B cell (primary cell): ENCODE measurements around the gene ELL. TPM values are rescaled to one million over a fixed set of nuclear protein-coding genes. Genes with fewer than 3 reads are reported as not detected.
A peak's percentile ranks its signal among the peaks of the same experiment; 100 is the strongest.

Experiments used
- ATAC-seq: fragments of 200-7000 bp; cut with Tn5 transposase; one replicate; pipeline ENCODE4 v1.10.0; 2021; ENCODE audit warnings: low read depth, mild to moderate bottlenecking, moderate number of reproducible peaks, moderate library complexity
- CTCF ChIA-PET: fragments of 350-600 bp; sonication (Branson Sonifier 250); formaldehyde crosslinking; loops from one replicate; lab custom pipeline; 2021; ENCODE audit warnings: antibody characterized with exemption, inconsistent platforms; lab: Charles Lee
- POLR2A ChIA-PET: fragments of 350-600 bp; sonication (Branson Sonifier 250); formaldehyde crosslinking; loops from one replicate; lab custom pipeline; 2021; ENCODE audit warnings: antibody characterized with exemption; lab: Charles Lee
- DNase-seq: peaks from one replicate; pipeline ENCODE4 v3.0.0; 2013
- H2AFZ ChIP-seq: 2 replicates; pipeline ENCODE4 v1.6.1; 2012; ENCODE audit warnings: mild to moderate bottlenecking, low read depth, low read length; ENCODE audit not compliant: insufficient read depth, poor library complexity, severe bottlenecking
- H3K27ac ChIP-seq, 2 donors: 1 replicate in 1 of 2; 2 replicates in 1 of 2; pipeline ENCODE4 v1.5.1; 2012 to 2013; ENCODE audit warnings: low read length in 2 of 2, mild to moderate bottlenecking in 2 of 2, moderate library complexity in 1 of 2
- H3K27me3 ChIP-seq, 4 experiments: fragments of 200-600 bp in 1 of 4; sonication (generic) in 1 of 4; replicated peaks in 1 of 4; 1 replicate in 2 of 4; 2 replicates in 2 of 4; pipeline versions ENCODE4 v1.6.1 to v1.7.0; 2013 to 2016; ENCODE audit warnings: low read length in 3 of 4, mild to moderate bottlenecking in 2 of 4, mixed read lengths in 1 of 4, moderate library complexity in 1 of 4; ENCODE audit not compliant: insufficient read depth in 4 of 4, control insufficient read depth in 3 of 4; ENCODE audit errors: control extremely low read depth in 1 of 4
- H3K36me3 ChIP-seq, 2 experiments: replicated peaks in 1 of 2; 1 replicate in 1 of 2; 2 replicates in 1 of 2; pipeline versions ENCODE4 v1.6.1 to v1.7.1; 2013; ENCODE audit warnings: low read length in 1 of 2; ENCODE audit not compliant: insufficient read depth in 2 of 2, control insufficient read depth in 1 of 2; ENCODE audit errors: control extremely low read depth in 1 of 2, extremely low read depth in 1 of 2
- H3K4me1 ChIP-seq, 2 donors: fragments of 200-600 bp in 1 of 2; sonication (generic) in 1 of 2; 1 replicate in 1 of 2; 2 replicates in 1 of 2; pipeline versions ENCODE4 v1.5.1 to v1.6.1; 2013 to 2017; ENCODE audit warnings: low read length in 2 of 2; ENCODE audit not compliant: control insufficient read depth in 2 of 2, insufficient read depth in 2 of 2
- H3K4me2 ChIP-seq: replicated peaks from 2 replicates; pipeline ENCODE3; 2012; ENCODE audit warnings: mild to moderate bottlenecking, low read depth, low read length; ENCODE audit not compliant: poor library complexity, severe bottlenecking
- H3K4me3 ChIP-seq, 5 experiments: fragments of 200-600 bp in 1 of 5; sonication (generic) in 1 of 5; 1 replicate in 3 of 5; 2 replicates in 2 of 5; pipeline versions ENCODE4 v1.5.1 to v1.7.0; 2011 to 2016; ENCODE audit warnings: low read length in 4 of 5, mild to moderate bottlenecking in 4 of 5, low read depth in 2 of 5, control low read depth in 1 of 5, moderate library complexity in 1 of 5; ENCODE audit not compliant: insufficient read depth in 1 of 5; ENCODE audit errors: control extremely low read depth in 1 of 5, extremely low read depth in 1 of 5
- H3K79me2 ChIP-seq: fragments of 200-600 bp; sonication (generic); one replicate; pipeline ENCODE4 v1.6.0; 2016; ENCODE audit warnings: low read length; ENCODE audit not compliant: control insufficient read depth, insufficient read depth
- H3K9ac ChIP-seq: fragments of 200-600 bp; sonication (generic); 2 replicates; pipeline ENCODE4 v1.6.1; 2017; ENCODE audit warnings: mild to moderate bottlenecking, low read length, moderate library complexity
- H3K9me3 ChIP-seq, 3 donors: one replicate each; pipeline versions ENCODE4 v1.6.1 to v1.7.1; 2013; ENCODE audit warnings: low read length in 2 of 3; ENCODE audit not compliant: control insufficient read depth in 2 of 3, insufficient read depth in 1 of 3; ENCODE audit errors: control extremely low read depth in 1 of 3
- H4K20me1 ChIP-seq: 2 replicates; pipeline ENCODE4 v1.6.0; 2012; ENCODE audit warnings: mild to moderate bottlenecking, low read length; ENCODE audit not compliant: insufficient read depth, control insufficient read depth, poor library complexity, severe bottlenecking
- H3K27ac Mint-ChIP-seq: one replicate; pipeline ENCODE4 v1.8.0; 2021; ENCODE audit warnings: mixed read lengths
- H3K27me3 Mint-ChIP-seq: one replicate; pipeline ENCODE4 v1.8.0; 2021; ENCODE audit warnings: mixed read lengths
- H3K4me1 Mint-ChIP-seq: one replicate; pipeline ENCODE4 v1.8.0; 2021; ENCODE audit warnings: mixed read lengths
- H3K4me3 Mint-ChIP-seq: one replicate; pipeline ENCODE4 v1.8.0; 2021; ENCODE audit warnings: mixed read lengths
- H3K9me3 Mint-ChIP-seq: one replicate; pipeline ENCODE4 v1.8.0; 2022; ENCODE audit warnings: mixed read lengths; ENCODE audit not compliant: insufficient read depth
- CTCF ChIP-seq: fragments of 200-600 bp; IDR thresholded peaks from one replicate; pipeline ENCODE4 v1.8.0; 2022; ENCODE audit warnings: antibody characterized with exemption, mild to moderate bottlenecking
- EZH2 ChIP-seq: IDR thresholded peaks from 2 replicates; pipeline ENCODE4 v1.6.1; 2012; ENCODE audit warnings: borderline replicate concordance, low read depth, mild to moderate bottlenecking, moderate library complexity, low read length; ENCODE audit not compliant: insufficient read depth, poor library complexity, severe bottlenecking
- WGBS: methylation state at CpG from one replicate; pipeline ENCODE4 v1.1.5; 2013; ENCODE audit warnings: missing lambda C conversion rate; ENCODE audit not compliant: insufficient coverage; 5-methylcytosine and 5-hydroxymethylcytosine counted together
- intact Hi-C: fragments of 100-400 bp; cut with micrococcal nuclease; formaldehyde crosslinking; loops from one replicate; pipeline ENCODE4 v1.10.0; 2022
- polyA plus RNA-seq: library from polyadenylated mRNA; depleted of rRNA; stranded (reverse); fragments of >200 nt; gene quantifications from 2 replicates; pipeline ENCODE4 v1.2.3, GENCODE V29; 2012
- total RNA-seq, 2 donors: library from RNA; stranded (reverse); fragments of 120-200 nt in 1 of 2; gene quantifications; 1 replicate in 1 of 2; 2 replicates in 1 of 2; pipeline versions ENCODE4 v1.2.3 to v1.2.4, GENCODE V29; 2013 to 2022

ELL gene
- total and polyA plus RNA-seq, 2 donors (not counting 1 experiment from before 2014, with no cell fraction given): 21.2 to 31.4 TPM

DNA sequence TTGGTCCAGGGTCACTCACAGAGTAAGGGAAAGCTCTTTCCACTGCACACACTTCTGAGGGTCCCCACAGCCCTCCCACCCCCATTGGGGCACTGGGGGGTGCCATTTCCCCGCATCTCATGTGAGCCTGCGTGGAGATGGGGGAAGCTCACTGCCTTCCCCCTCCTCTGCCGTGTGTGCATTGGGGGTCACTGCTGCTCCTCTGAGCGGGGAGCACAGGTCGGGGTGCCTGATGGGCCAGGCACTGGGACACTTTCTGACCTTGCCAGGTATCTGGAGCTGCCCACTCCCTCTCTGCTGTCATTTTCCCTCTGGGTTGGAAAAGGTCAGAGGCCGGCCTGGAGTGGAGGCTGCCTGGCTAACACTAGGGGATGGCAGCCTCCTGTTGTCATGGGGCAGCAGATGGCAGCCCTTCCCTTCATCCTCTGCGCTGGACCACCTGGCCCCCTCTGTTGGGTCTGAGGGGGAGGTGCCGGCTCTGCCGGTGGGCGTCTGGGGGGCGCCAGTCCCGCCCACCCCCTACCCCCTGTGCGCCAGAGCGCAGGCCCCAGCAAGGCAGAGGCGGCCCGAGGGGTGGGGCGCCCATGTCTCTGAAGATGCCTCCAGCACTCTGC lies 93.6 kb downstream of the ELL start:
- peaks cover 22 to 37% of the 10 kb centered on the region in 2 donors for H3K4me1 ChIP-seq
- H3K4me1 Mint-ChIP-seq: peaks cover 22% of the 10 kb centered on the region
- 72% methylated on average over 16 of the region's 17 CpGs for WGBS
- POLR2A ChIA-PET: interaction anchor here (0.6 to 2.1 kb wide), 6 partner anchors 8 to 570 kb away, joined by 3 to 15 read pairs (median 5); partner anchors contain the start of gene SSBP4
- H3K4me3 ChIP-seq: peak overlapping the region in 4 of 5 experiments; percentile 54 to 61 (median 58)
- TF ChIP-seq CTCF (no peak), EZH2 (no peak)
- ATAC-seq (no peak), DNase-seq (no peak)
- no peak overlapping the region for H2AFZ ChIP-seq
- H3K27ac Mint-ChIP-seq: peak overlapping the region; percentile 85
- no peaks in the 10 kb centered on the region for H3K9me3 ChIP-seq
- no peaks in the 10 kb centered on the region for H3K27me3 ChIP-seq
- H3K4me3 Mint-ChIP-seq: peak overlapping the region; percentile 72
- H3K36me3 ChIP-seq: no peaks in the 10 kb centered on the region
- no peaks in the 10 kb centered on the region for H3K9me3 Mint-ChIP-seq
- peaks cover 14% of the 10 kb centered on the region for H4K20me1 ChIP-seq
- H3K79me2 ChIP-seq: peaks cover 17% of the 10 kb centered on the region
- peak overlapping the region; percentile 89 for H3K4me2 ChIP-seq
- peak overlapping the region; percentile 69 for H3K9ac ChIP-seq
- intact Hi-C loops: no loop called here
- H3K27me3 Mint-ChIP-seq: no peaks in the 10 kb centered on the region
- CTCF ChIA-PET: interaction anchor here (1.0 to 1.4 kb wide), 2 partner anchors 9 to 33 kb away, joined by 3 to 5 read pairs; partner anchors contain the start of gene SSBP4
- peak overlapping the region; percentile 85 to 89 for H3K27ac ChIP-seq

DNA sequence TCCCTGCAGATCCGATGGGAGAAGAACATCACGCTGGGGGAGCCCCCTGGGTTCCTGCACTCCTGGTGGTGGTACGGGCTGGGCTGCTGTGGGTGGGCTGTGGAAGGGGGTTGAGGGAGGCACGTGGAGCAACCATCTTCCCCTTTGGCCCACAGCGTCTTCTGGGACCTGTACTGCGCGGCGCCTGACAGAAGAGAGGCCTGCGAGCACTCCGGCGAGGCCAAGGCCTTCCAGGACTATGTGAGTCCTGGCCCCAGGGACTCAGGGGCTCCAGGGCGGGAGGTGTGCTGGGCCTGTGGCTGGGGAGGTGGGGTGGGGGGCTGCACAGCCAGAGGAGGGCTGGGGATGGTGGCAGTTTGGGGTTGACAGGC lies 94.1 kb downstream of the ELL start:
- H3K4me1 ChIP-seq: peaks cover 23 to 38% of the 10 kb centered on the region in 2 donors
- H3K27ac Mint-ChIP-seq: peak overlapping the region; percentile 41
- H2AFZ ChIP-seq: no peak overlapping the region
- ChIA-PET POLR2A (interaction anchor here (1.2 to 2.1 kb wide), 2 partner anchors 8 to 148 kb away, joined by 5 to 15 read pairs; partner anchors contain the start of gene SSBP4), CTCF (interaction anchor here (1.0 to 1.4 kb wide), 2 partner anchors 9 to 34 kb away, joined by 3 to 5 read pairs; partner anchors contain the start of gene SSBP4)
- no peaks in the 10 kb centered on the region for H3K9me3 Mint-ChIP-seq
- H3K27me3 ChIP-seq: no peaks in the 10 kb centered on the region
- H3K9me3 ChIP-seq: no peaks in the 10 kb centered on the region
- H3K4me3 ChIP-seq: no peak overlapping the region
- no peak overlapping the region for H3K4me2 ChIP-seq
- intact Hi-C loops: no loop called here
- no peaks in the 10 kb centered on the region for H3K36me3 ChIP-seq
- DNase-seq (no peak), ATAC-seq (no peak)
- no peak overlapping the region for H3K27ac ChIP-seq
- peaks cover 20% of the 10 kb centered on the region for H4K20me1 ChIP-seq
- H3K4me1 Mint-ChIP-seq: peaks cover 25% of the 10 kb centered on the region
- peaks cover 23% of the 10 kb centered on the region for H3K79me2 ChIP-seq
- TF ChIP-seq CTCF: no peak
- no peak for TF ChIP-seq EZH2
- 94% methylated on average over 9 of the region's 12 CpGs for WGBS
- no peak overlapping the region for H3K4me3 Mint-ChIP-seq
- H3K27me3 Mint-ChIP-seq: no peaks in the 10 kb centered on the region
- H3K9ac ChIP-seq: no peak overlapping the region
